Ecto neural progenitor cell (in vitro differentiated cells): Measurements from ENCODE around the gene PCCA.
"Not testable (repeated sequence)": the region's sequence is repeated elsewhere in the genome, so short reads cannot be mapped to it uniquely, and the experiment has no call there.

Experiments
- DNase-seq: peaks from one replicate; pipeline ENCODE4 v3.0.0-alpha.2; 2018; ENCODE audit warnings: low spot score

Gene PCCA

DNA sequence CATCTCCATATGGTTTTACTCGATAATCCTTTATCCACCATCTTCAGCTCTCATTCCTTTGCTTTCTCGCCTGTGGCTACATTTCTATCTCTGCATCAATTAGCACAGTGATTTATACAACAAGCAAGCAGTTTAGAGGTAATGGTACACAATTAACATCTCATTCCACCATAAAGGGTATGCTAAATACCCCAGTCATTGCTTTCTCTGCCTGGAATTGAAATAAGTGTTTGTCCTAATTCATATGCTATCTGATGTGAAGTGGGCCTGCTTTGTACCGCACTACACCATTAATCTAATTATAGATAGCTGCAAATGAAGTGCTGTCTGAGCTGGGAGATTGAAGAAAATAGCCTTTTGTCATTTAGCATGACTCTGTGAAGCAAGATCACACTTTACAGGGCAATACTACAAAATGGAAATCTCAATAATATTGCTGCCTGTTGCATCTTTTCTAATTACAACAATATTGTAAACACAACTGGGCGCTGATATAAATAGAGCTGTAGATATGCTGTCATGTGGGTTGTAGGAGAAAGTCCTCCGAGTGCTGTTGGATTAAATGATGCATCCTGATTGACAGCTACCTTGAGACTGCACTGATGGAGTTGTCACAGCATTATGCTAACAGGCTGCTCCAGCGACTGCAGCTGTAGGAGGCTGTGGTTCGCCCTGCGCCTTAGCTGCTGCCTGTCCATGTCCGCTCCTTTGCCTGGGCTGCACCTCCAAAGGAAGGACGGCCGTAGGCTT is 421.5 kb downstream of the PCCA start:
- no peak for DNase-seq

DNA sequence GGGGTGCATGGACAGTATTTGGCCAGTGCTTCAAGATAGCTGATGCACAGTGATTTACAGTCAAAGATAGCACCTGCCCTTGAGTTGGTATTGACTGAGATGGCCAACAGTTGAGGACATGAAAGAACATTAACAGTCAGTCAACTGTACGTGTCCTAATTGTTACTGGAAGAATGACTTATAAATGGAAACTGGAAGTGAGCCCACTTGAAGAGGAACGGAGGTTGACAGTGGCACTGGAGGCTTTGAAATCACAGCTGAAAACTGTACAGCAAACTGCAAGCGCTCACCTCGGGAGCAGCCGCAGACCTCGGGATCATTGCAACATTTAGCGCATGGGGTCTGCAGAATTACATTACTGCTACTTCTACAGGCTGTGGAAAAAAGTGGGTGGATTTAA is 422.6 kb downstream of the PCCA start:
- no peak for DNase-seq

DNA sequence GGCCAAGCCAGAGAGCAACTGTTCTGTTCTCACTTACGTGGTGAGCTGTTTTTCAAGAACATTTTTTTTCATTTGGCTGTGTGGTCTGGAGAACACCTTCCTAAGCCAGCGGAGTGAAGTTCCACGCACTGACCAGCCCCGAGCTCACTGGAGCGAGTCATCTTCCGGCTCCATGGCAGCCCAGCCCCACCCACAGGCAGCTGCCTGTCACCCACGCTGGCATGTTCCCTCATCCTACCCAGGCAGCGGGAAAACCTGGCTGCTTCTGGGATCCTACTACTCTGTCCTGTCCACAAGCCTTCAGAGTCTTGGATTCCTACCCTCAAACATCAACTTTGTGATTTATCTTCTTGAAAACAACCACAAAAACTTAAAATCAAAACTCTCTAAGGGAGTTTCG is 423.5 kb downstream of the PCCA start:
- DNase-seq = no peak

DNA sequence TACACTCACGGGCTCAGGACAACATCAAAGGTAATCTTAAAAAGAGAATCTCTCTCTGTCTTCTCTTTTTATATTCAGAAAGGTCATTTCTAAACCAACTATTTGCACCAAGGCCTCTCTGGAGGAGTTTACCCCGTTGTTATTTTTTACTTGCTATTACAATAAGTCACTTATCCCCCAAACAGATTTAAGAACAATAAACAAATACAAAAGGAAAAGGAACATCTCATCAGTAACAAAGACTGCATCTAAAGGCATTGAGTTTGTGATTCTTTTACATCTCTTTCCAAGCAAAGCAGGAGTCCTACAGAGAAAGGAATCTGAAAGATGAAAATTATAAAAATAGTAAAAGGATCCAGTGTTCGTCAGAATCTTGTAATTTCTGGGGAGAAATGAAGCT is 424.3 kb downstream of the PCCA start:
- DNase-seq = no peak

DNA sequence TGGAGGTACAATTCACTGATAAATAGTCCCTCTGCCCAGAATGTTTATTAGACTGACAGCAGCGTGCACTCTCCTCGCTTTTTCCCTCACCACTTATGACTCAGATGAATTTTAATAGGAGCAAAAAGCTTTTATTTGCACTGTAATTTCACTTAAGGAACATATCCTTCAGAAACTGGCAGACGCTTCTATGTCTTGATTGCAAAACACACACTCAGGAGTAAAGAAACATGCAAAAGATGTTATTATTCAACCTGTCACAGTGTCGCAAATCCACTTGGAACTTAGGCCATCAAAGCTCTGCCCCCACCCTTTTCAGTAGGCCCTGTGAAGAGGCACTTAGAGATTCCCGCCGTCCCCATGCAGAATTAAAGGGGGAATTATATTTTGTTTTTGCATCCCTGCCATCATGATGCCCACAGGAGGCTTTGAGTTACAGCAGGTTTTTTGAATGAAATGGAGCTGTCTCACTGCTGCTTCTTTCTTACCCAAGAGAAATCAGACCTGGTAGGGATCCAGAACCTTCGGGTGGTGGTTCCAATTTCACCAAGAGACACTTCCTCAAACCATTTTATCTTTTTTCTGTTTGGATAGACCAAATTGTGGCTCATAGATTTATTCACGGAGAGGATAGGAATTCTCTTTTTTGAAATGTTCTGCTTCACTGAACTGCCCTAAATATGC is 425.2 kb downstream of the PCCA start:
- DNase-seq = no peak

DNA sequence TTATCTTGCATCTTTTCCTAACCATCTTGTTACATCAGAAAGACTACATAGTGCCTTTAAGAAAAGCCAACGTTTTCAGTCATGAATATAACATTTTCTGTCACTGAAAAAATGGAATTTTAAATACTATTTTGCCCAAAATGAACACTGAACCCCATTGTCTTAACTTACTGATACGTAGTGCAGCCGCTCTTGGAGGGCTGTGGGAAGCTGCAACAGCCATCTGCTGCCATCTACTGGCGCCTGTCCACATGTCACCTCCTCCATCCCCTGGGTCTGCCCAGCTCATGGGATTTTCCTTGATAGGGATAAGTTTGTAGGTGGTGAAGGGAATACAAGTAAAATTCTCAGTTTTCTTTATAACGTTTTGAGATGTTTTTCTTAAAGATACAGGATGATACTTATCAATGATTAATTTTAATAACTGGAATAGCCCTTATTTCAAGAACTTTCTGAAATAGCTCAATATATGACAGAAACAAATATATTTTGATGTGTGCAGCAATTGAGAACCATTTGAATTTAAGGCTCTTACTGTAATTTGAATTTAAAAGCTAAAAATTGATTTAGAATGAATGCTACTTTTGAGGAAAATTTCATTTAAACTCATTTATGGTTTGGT is 426.0 kb downstream of the PCCA start:
- peak; percentile 81 for DNase-seq

DNA sequence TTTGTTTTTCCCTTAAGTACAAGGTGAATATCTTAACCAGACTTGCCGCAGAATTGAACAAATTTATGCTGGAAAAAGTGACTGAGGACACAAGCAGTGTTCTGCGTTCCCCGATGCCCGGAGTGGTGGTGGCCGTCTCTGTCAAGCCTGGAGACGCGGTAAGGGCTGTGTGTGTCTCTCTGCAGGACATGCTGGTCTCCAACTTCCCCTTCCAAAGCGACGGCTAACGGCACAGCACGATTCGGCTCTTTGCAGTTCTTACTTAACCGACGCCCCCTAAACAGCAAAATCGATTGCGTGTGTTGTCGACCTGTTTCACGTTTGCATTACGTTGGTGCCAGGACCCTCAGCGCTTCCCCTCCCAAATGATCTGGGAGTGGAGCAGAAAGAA is 426.5 kb downstream of the PCCA start:
- no peak for DNase-seq

DNA sequence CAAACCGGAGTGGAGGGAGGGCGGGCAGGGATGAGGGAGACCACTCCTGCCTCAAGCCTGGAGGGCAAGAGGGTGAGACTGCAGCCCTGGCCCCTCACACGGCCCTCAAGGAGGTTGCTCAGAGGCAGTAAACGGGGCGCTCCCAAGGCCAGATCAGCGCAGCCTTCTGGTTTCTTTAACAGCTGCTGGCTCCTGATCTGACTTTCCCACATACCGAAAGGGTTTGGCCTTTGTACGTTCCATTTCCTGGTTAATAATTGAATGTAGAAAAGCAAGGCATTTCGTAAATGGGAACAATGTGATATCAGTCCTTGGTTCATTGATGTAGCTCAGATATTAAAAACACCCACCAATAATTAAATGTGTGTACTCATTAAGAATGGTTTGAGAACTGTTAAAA is 428.2 kb downstream of the PCCA start:
- DNase-seq = no peak

DNA sequence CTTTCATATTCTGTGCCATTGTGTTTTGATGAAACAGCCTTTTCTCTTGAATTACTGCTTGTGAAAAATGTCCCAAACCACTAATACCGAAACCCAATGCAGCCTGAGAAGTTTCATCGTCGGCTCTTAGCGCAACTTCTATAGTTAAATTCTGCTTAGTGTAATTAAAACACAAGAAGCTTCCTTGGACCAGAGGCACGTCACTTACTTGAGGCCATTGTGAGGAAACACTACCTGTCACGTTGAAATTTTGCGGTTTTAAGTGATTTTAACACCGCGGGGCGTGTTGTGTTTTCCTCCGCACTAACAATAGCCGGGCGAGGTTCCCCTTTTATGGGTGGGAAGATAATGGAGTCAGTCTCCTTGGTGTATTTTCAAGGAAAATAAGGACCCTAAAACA is 428.8 kb downstream of the PCCA start:
- DNase-seq = no peak

DNA sequence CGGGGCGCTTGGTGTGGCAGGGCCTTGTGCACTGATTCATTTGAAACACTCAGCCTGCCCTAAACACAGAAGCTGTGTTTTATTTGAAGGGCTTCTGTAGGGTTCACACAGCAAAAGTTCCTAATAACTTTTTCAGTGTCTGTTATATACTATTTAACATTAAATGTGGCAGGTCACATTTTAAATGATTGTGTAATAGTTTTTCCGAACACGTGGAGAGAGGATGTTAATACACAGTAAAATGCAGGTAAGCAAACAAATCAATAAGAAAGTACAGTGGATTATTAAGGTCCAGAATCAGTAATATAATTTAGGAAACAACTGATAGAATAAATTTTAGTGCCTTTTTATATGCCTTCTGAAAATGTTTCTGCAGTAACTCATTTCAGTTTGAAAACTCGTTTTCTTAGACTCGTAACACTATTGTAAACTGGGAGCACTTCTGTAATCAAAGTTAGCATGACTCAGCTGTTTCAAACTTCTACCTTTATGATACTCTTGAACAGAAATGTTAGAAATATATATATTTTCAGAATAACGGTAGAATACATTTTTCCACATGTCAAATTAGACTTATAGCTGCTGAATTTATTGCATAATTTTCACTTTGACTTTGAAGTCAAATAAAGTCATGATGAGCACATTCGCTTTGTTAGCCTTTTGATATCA is 429.6 kb downstream of the PCCA start:
- no peak for DNase-seq

DNA sequence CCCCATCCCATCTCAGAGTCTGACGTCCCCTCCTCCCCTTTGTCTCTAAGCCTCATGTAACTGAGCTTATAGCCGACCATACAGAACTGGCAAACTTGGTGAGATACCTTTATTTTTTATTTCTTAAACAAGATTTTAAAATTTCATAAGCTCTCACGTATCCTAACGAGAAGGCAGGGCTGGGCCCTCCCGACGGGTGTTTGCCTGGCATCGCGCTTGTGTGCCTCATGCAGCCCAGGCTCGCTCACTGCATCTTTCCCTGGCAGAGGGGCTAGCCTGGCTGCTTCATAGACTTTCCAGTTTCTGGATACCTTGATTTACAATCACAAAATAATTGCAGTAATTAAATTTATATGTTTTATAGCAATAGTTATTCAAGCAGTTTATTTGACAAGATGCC is 430.7 kb downstream of the PCCA start:
- DNase-seq = no peak

DNA sequence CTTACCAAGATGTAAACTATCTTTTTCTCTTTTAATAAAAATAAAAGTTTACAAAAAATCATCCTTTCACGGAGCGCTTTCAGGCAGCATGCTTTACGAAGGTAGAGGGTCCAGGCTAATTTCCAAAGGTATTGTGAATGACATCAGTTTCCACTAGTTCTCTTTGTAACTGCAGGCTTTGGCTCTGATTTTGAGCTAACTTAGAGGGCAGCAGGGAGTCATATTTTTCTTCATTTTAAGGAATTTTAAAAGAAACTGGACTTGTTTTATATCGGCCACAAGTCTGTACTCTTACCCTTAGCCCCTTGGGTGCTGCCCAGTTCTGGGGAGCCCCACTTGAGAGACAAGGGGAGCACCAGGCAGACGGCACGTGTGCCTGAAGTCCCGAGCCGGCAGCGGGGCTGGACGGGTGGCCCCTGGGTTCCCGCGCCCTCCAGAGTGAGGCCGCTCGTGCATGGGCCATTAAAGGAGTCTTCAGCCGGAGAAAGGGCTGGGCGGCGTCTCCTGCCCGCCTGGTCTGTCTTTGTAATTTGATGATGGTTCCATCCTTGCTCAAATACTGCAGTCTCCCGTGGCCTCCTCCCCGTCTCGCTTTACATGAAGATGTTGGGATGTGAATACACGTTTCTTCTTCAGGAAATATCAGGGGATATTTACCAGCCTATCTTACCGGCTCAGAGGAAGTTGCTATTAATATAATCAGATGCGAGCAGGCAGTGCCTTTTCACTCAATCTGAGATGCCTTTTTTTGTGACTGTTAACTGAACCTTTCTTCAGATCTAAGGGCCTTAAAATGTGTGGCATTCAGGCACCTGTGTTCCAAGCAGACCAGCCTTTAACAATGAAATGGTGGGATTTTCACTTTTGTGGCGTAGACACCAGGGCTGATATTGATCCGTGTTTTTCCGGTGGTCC is 432.3 kb downstream of the PCCA start:
- DNase-seq = peak; percentile 60

DNA sequence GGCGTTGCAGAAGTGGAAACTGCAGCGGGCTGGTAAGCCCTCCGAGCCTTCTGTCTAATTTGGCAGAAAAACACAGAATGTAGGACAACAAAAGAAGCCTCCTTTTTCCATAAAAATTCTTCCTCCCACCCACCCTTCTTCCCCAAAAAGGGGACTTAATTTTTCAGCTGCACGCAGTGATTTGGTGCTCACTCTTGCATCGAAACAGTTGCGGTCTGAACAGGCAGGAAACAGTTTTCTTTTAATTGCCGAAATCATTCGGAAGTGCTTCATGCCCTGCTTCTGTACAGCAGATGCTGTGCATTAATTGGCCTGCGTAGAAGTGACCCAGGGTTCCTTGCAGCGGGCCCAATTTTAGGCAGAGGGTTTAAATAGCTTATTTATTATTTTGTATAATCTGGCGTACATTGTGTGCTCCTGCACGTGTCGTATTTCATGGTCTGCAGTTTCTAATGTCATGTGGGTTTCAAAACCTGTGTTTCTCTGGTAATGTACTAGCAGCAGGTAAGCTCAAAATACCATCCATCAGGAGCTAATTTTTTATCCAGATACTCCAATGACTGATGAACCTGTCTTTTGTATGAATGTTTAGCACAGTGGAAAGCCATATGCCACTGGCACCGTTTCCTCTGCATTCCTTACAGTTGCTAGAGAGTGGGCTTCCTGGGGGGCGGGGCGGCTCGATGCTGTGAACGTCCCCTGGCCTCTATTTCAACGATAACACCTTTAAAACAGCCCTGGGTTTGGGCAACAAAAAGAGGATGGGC is 433.1 kb downstream of the PCCA start:
- no peak for DNase-seq

DNA sequence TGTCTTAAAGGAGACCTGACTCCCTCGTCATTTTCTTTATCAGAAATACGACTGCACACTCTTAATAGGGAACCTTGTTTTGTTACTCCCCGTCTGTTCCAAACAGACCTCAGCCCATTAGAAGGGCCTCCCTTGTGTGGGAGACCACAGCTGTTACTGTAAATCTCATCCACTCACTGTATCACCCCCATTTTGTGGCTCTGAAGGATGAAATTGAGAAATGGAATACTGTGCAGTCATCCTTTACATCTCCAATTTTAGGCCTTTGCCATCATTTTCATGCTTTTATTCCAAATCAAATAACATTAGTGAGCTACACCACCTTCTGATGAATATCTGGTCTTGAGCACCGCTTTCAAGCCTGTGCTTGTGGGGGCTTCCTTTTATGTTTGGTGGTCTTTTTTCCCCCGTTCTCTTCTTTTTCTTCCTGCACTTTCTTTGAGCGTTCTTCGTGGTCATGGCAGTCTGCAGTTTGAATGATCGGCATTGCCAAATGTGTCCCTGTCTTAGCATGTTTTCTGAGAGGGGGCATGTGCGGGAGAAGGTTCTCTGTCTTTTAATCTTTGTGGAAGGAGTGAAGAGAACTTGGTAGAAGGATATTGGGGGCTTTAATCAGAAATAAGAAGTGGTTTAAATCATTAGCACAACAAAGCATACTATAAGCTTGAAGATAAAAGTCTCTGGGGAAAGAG is 433.9 kb downstream of the PCCA start:
- DNase-seq = no peak

DNA sequence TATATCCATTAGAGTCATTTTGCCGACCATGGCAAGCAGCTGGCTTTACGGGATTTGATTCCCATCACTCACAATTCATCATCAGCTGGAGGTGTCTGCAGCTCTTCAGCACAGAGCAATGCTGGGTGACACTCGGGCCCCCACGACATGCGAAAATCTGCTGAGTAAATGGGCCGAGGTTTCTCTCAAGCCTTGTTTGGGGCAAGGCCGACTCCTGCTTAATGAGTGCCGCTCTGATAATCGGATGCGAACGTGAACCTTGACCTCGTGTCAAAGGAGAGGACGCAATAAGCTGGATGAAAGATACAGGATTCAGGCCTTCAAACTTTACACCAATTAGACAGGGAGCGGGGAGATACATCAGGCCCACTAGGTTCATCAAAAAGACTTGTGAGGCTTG is 434.5 kb downstream of the PCCA start:
- no peak for DNase-seq

DNA sequence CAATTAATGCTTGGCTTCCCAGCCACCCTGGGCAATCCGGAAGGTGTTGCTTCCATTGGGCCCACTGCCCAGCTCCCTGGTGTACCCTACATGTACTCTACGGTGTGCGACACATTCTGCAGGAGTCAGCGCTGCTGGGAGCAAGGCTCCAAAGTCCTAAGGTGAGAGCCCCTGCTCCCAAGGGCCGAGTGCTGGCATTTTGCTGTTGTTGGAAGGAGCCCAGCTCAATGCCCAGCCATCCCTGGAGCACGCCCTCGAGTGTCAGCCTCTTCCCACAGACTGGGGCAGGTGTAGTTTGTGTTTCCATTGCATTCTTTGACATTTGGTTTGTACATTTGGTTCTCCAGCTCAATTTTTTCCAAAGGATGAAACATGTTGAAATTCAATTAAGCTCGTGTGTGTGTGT is 435.1 kb downstream of the PCCA start:
- DNase-seq = no peak

DNA sequence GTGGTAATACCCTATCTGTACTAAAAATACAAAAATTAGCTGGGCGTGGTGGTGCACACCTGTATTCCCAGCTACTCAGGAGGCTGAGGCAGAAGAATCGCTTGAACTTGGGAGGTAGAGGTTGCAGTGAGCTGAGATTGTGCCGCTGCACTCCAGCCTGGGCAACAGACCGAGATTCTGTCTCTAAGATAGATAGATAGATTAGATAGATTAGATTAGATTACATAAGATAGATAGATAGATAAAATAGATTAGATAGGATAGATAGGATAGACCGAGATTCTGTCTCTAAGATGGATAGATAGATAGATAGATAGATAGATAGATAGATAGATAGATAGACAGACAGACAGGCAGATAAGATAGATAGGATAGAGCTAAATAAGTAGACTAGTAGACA is 435.8 kb downstream of the PCCA start:
- not testable (repeated sequence) for DNase-seq

DNA sequence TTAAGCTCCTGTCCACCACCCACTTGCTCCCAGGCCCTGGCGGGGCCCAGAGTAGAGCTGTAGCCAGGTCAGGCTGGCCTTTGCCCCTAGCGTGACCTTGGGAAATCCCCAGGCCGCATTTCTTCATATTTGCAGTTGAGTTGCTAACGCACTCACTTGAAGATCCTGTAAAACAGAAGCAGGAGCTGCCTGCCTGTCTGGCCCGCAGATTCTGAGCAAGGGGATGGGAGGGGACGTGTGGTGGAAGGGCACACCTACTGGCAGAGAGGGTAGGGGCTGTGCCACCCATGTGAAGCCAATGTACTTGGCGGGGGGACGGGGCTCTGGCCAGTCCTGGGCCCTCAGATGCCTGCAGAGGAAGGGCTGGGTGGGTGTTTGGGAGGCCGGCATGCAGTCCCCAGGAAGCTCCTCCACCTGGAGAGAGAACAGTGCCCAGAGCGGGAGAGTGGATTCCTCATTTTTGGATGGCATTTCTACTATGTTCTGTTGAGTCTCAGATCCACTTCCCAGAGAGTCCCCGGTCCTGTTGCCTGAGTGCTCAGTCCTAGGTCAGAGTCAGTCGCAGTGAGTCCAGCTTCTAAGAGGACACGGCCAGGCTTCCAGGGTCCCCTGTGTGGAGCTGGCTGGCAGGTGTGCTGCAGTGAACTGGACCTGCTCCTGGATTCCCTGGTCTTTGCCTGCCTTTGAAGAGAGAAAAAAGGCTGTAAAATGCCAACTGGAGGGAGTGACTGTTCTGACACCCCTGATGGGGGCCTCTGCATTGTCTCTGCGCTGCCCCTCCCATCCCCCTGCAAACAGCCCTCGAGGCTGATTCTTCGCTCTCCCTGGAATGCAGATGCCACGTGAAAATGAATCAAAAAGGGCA is 436.8 kb downstream of the PCCA start:
- peak; percentile 49 for DNase-seq

DNA sequence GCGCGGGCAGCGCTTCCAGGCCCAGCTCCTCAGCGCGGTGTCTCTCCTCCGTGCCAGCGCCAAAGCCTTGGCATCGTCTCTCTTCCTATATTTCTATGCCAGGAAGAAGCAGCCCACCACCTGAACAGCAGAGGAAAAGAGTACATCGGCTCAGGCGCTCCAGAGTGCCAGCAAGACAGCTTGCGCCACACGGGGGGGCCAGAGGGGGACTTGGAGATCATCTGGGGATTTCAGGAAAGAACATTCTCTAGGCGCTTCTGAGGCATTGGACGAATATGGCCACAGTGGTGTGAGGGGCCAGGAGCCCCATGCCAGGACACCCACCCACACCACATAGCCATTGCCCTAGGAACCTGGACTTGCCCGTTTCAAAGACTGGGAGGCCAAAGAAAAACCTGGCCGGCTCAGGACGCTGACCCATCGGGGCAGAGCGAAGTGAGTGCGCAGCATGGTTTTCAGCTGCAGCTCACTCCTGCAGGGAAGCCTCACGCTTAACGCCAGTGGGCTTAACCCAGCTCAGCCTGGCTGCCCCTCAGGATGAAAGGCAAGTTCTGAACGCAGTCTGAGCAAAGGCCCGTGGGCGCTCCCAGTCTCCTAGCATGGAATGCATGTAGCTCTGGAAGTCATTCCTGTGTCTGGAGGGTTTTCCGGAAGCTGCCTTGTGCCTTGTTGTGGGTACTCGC is 437.6 kb downstream of the PCCA start:
- DNase-seq = peak; percentile 50
